ENCODE results near the gene DOCK2. TPM values are rescaled to one million over a fixed set of nuclear protein-coding genes. Genes with fewer than 3 reads are reported as not detected.

Gene DOCK2
- total RNA-seq, 1 experiment from 2014 or later = not detected

- peaks cover 99% of the 10 kb centered on the region for H3K27me3 Mint-ChIP-seq (ENCODE audit: unreplicated experiment)
- no peak for TF ChIP-seq CTCF (IDR thresholded peaks at IDR 0.05; ENCODE audit: unreplicated experiment)
- no TSS peak for BruUV-seq (replicated peaks)
- H3K36me3 Mint-ChIP-seq (ENCODE audit: insufficient read depth, unreplicated experiment) = no peaks in the 10 kb centered on the region
- intact Hi-C loops (cut with micrococcal nuclease; ENCODE audit: unreplicated experiment) = no loop called here
- DNase-seq = no peak
- H3K27ac Mint-ChIP-seq (ENCODE audit: unreplicated experiment) = no peak overlapping the region
- no peaks in the 10 kb centered on the region for H3K4me1 Mint-ChIP-seq (ENCODE audit: low read depth, unreplicated experiment)
- CTCF ChIA-PET = no interaction called here
- H3K4me3 Mint-ChIP-seq (ENCODE audit: low read depth, unreplicated experiment) = no peak overlapping the region
- H3K9me3 Mint-ChIP-seq (ENCODE audit: low read depth, unreplicated experiment) = no peaks in the 10 kb centered on the region
Observed at GRCh38 chr5:170010595-170010994, 373.5 kb downstream of the DOCK2 start.

- no TSS peak for BruUV-seq (replicated peaks)
- Mint-ChIP-seq H3K36me3 (ENCODE audit: insufficient read depth, unreplicated experiment) (no peaks in the 10 kb centered on the region), H3K9me3 (ENCODE audit: low read depth, unreplicated experiment) (no peaks in the 10 kb centered on the region), H3K4me1 (ENCODE audit: low read depth, unreplicated experiment) (no peaks in the 10 kb centered on the region), H3K27ac (ENCODE audit: unreplicated experiment) (no peak overlapping the region), H3K27me3 (ENCODE audit: unreplicated experiment) (peaks cover 99% of the 10 kb centered on the region), H3K4me3 (ENCODE audit: low read depth, unreplicated experiment) (no peak overlapping the region)
- TF ChIP-seq CTCF (IDR thresholded peaks at IDR 0.05; ENCODE audit: unreplicated experiment) = no peak
- no peak for DNase-seq
- CTCF ChIA-PET = no interaction called here
- intact Hi-C loops (cut with micrococcal nuclease; ENCODE audit: unreplicated experiment) = no loop called here
Observed at GRCh38 chr5:170011751-170012150, 374.7 kb downstream of the DOCK2 start.

- peaks cover 95% of the 10 kb centered on the region for H3K27me3 Mint-ChIP-seq (ENCODE audit: unreplicated experiment)
- no peak for DNase-seq
- no peaks in the 10 kb centered on the region for H3K36me3 Mint-ChIP-seq (ENCODE audit: insufficient read depth, unreplicated experiment)
- no peaks in the 10 kb centered on the region for H3K9me3 Mint-ChIP-seq (ENCODE audit: low read depth, unreplicated experiment)
- CTCF ChIA-PET = no interaction called here
- no peak for TF ChIP-seq CTCF (IDR thresholded peaks at IDR 0.05; ENCODE audit: unreplicated experiment)
- no peaks in the 10 kb centered on the region for H3K4me1 Mint-ChIP-seq (ENCODE audit: low read depth, unreplicated experiment)
- intact Hi-C loops (cut with micrococcal nuclease; ENCODE audit: unreplicated experiment) = no loop called here
- H3K27ac Mint-ChIP-seq (ENCODE audit: unreplicated experiment) = no peak overlapping the region
- no peak overlapping the region for H3K4me3 Mint-ChIP-seq (ENCODE audit: low read depth, unreplicated experiment)
- no TSS peak for BruUV-seq (replicated peaks)
Observed at GRCh38 chr5:170012622-170013021, 375.5 kb downstream of the DOCK2 start.

GRCh38 chr5:170020423-170020822 is 383.3 kb downstream of the DOCK2 start:
- Mint-ChIP-seq H3K4me3 (ENCODE audit: low read depth, unreplicated experiment) (no peak overlapping the region), H3K4me1 (ENCODE audit: low read depth, unreplicated experiment) (no peaks in the 10 kb centered on the region), H3K27me3 (ENCODE audit: unreplicated experiment) (peaks cover 88% of the 10 kb centered on the region), H3K27ac (ENCODE audit: unreplicated experiment) (no peak overlapping the region), H3K36me3 (ENCODE audit: insufficient read depth, unreplicated experiment) (no peaks in the 10 kb centered on the region), H3K9me3 (ENCODE audit: low read depth, unreplicated experiment) (no peaks in the 10 kb centered on the region)
- CTCF ChIA-PET = no interaction called here
- TF ChIP-seq CTCF (IDR thresholded peaks at IDR 0.05; ENCODE audit: unreplicated experiment) = no peak
- DNase-seq = no peak
- intact Hi-C loops (cut with micrococcal nuclease; ENCODE audit: unreplicated experiment) = no loop called here
- BruUV-seq (replicated peaks) = no TSS peak

All from Calu3 (cell line).